Subcutaneous abdominal adipose tissue (tissue), 5 donors: Measurements from ENCODE around the gene TMEM182.
A peak's percentile ranks its signal among the peaks of the same experiment; 100 is the strongest.

Experiments used
- H3K27ac ChIP-seq: one replicate; pipeline ENCODE4 v1.7.0; 2013; ENCODE audit warnings: low read depth, mild to moderate bottlenecking, inconsistent platforms, low read length, moderate library complexity
- H3K27me3 ChIP-seq, 5 donors: one replicate each; pipeline ENCODE4 v1.7.0; 2013; ENCODE audit warnings: low read length in 5 of 5, inconsistent platforms in 1 of 5; ENCODE audit not compliant: control insufficient read depth in 5 of 5, insufficient read depth in 4 of 5
- H3K36me3 ChIP-seq, 5 donors: one replicate each; pipeline ENCODE4 v1.7.0; 2013; ENCODE audit warnings: low read length in 5 of 5; ENCODE audit not compliant: control insufficient read depth in 5 of 5, insufficient read depth in 5 of 5
- H3K4me1 ChIP-seq, 5 donors: one replicate each; pipeline ENCODE4 v1.7.0; 2013; ENCODE audit warnings: low read length in 5 of 5, mild to moderate bottlenecking in 3 of 5, moderate library complexity in 1 of 5; ENCODE audit not compliant: control insufficient read depth in 5 of 5, insufficient read depth in 5 of 5
- H3K4me3 ChIP-seq, 5 donors: one replicate each; pipeline ENCODE4 v1.7.0; 2013; ENCODE audit warnings: low read length in 5 of 5, low read depth in 1 of 5
- H3K9ac ChIP-seq, 5 donors: one replicate each; pipeline ENCODE4 v1.7.0; 2013; ENCODE audit warnings: low read length in 5 of 5, mild to moderate bottlenecking in 4 of 5, moderate library complexity in 3 of 5
- H3K9me3 ChIP-seq, 5 donors: one replicate each; pipeline ENCODE4 v1.7.0; 2013; ENCODE audit warnings: low read length in 5 of 5; ENCODE audit not compliant: control insufficient read depth in 5 of 5
- donor health status: healthy.
- donor health status: healthy.
- donor health status: healthy.
- donor health status: healthy.
- donor health status: healthy.

TMEM182 gene

GRCh38 chr2:102761763-102762162 lies at the start of gene TMEM182:
TSS of gene TMEM182 (plus strand) at chr2:102762031. CDS start at chr2:102762218, 187 bp downstream.
- H3K9me3 ChIP-seq, result peaks cover 0 to 3% (median 0%) of the 10 kb centered on the region in 5 donors
- H3K9ac ChIP-seq, result no peak within 1 kb of the TSS
- H3K36me3 ChIP-seq, result no peaks in the 10 kb centered on the region
- H3K27ac ChIP-seq, result peak within 1 kb of the TSS; percentile 60
- H3K4me1 ChIP-seq, result peaks cover 0 to 62% (median 22%) of the 10 kb centered on the region in 5 donors
- H3K27me3 ChIP-seq, result no peaks in the 10 kb centered on the region
- H3K4me3 ChIP-seq, result no peak within 1 kb of the TSS

- H3K9ac ChIP-seq, result no peak overlapping the region
- peak overlapping the region; percentile 54 for H3K27ac ChIP-seq
- no peaks in the 10 kb centered on the region for H3K9me3 ChIP-seq
- H3K4me3 ChIP-seq, result no peak overlapping the region
- peaks cover 0 to 20% (median 13%) of the 10 kb centered on the region in 5 donors for H3K4me1 ChIP-seq
- no peaks in the 10 kb centered on the region for H3K27me3 ChIP-seq
- peaks cover 10 to 43% (median 35%) of the 10 kb centered on the region in 5 donors for H3K36me3 ChIP-seq
These were observed 44.4 kb upstream of the TMEM182 start for GRCh38 chr2:102717308-102718018.

- Histone ChIP-seq H3K27ac (peak overlapping the region; percentile 54), H3K9me3 (no peaks in the 10 kb centered on the region), H3K27me3 (no peaks in the 10 kb centered on the region), H3K9ac (no peak overlapping the region), H3K4me3 (no peak overlapping the region), H3K4me1 (peaks cover 0 to 20% (median 13%) of the 10 kb centered on the region in 5 donors), H3K36me3 (peaks cover 14 to 51% (median 46%) of the 10 kb centered on the region in 5 donors)
These were observed 43.2 kb upstream of the TMEM182 start for GRCh38 chr2:102718387-102719316.

- Histone ChIP-seq H3K27ac (no peak overlapping the region), H3K9me3 (no peaks in the 10 kb centered on the region), H3K9ac (no peak overlapping the region), H3K4me1 (peaks cover 0 to 5% (median 1%) of the 10 kb centered on the region in 5 donors), H3K27me3 (no peaks in the 10 kb centered on the region), H3K36me3 (peaks cover 23 to 75% (median 62%) of the 10 kb centered on the region in 5 donors), H3K4me3 (no peak overlapping the region)
These were observed 37.8 kb upstream of the TMEM182 start for GRCh38 chr2:102724016-102724490.

- H3K27me3 ChIP-seq, result no peaks in the 10 kb centered on the region
- H3K36me3 ChIP-seq, result peaks cover 28 to 72% (median 62%) of the 10 kb centered on the region in 5 donors
- no peak overlapping the region for H3K27ac ChIP-seq
- H3K4me3 ChIP-seq, result no peak overlapping the region
- H3K4me1 ChIP-seq, result peaks cover 0 to 5% (median 0%) of the 10 kb centered on the region in 5 donors
- H3K9ac ChIP-seq, result no peak overlapping the region
- no peaks in the 10 kb centered on the region for H3K9me3 ChIP-seq
These were observed 37.3 kb upstream of the TMEM182 start for GRCh38 chr2:102724553-102724952.

GRCh38 chr2:102726128-102727087 lies 35.4 kb upstream of the TMEM182 start:
- H3K9ac ChIP-seq, result no peak overlapping the region
- no peak overlapping the region for H3K4me3 ChIP-seq
- H3K27ac ChIP-seq, result no peak overlapping the region
- no peaks in the 10 kb centered on the region for H3K9me3 ChIP-seq
- no peaks in the 10 kb centered on the region for H3K27me3 ChIP-seq
- peaks cover 0 to 5% (median 0%) of the 10 kb centered on the region in 5 donors for H3K4me1 ChIP-seq
- H3K36me3 ChIP-seq, result peaks cover 29 to 64% (median 52%) of the 10 kb centered on the region in 5 donors

- Histone ChIP-seq H3K9me3 (no peaks in the 10 kb centered on the region), H3K9ac (peak overlapping the region in 2 of 5 donors; percentile 94 to 95), H3K4me3 (peak overlapping the region; percentile 90 to 99 (median 93)), H3K4me1 (peaks cover 0 to 25% (median 23%) of the 10 kb centered on the region in 5 donors), H3K36me3 (peaks cover 5 to 10% (median 6%) of the 10 kb centered on the region in 5 donors), H3K27ac (peak overlapping the region; percentile 65), H3K27me3 (no peaks in the 10 kb centered on the region)
These were observed 26.3 kb upstream of the TMEM182 start for GRCh38 chr2:102735416-102736109.

- H3K27ac ChIP-seq, result peak overlapping the region; percentile 65
- peak overlapping the region; percentile 50 to 95 (median 87) for H3K9ac ChIP-seq
- peaks cover 0 to 25% (median 23%) of the 10 kb centered on the region in 5 donors for H3K4me1 ChIP-seq
- H3K9me3 ChIP-seq, result no peaks in the 10 kb centered on the region
- H3K36me3 ChIP-seq, result peaks cover 5 to 7% (median 6%) of the 10 kb centered on the region in 5 donors
- H3K4me3 ChIP-seq, result peak overlapping the region; percentile 90 to 99 (median 93)
- no peaks in the 10 kb centered on the region for H3K27me3 ChIP-seq
These were observed 25.8 kb upstream of the TMEM182 start for GRCh38 chr2:102736110-102736409.
